Liver (tissue), 9 donors: ENCODE measurements around the gene SLC29A3. TPM values are rescaled to one million over a fixed set of nuclear protein-coding genes. Genes with fewer than 3 reads are reported as not detected.

ENCODE experiments used
- DNase-seq: peaks from one replicate; pipeline ENCODE4 v3.0.0-alpha.2; 2017; ENCODE audit warnings: low spot score
- H3K27ac ChIP-seq, 2 donors: one replicate each; pipeline ENCODE4 v1.7.0; 2013; ENCODE audit warnings: inconsistent platforms in 2 of 2, low read length in 2 of 2, control low read depth in 1 of 2, low read depth in 1 of 2, mild to moderate bottlenecking in 1 of 2
- H3K27me3 ChIP-seq, 4 donors: one replicate each; pipeline versions ENCODE4 v1.6.1 to v1.7.0; 2013; ENCODE audit warnings: low read length in 3 of 4, inconsistent platforms in 1 of 4, mild to moderate bottlenecking in 1 of 4, moderate library complexity in 1 of 4; ENCODE audit not compliant: control insufficient read depth in 4 of 4, insufficient read depth in 4 of 4
- H3K36me3 ChIP-seq, 4 donors: one replicate each; pipeline versions ENCODE4 v1.6.1 to v1.7.0; 2013; ENCODE audit warnings: low read length in 3 of 4, mild to moderate bottlenecking in 3 of 4, low read depth in 1 of 4, moderate library complexity in 1 of 4; ENCODE audit not compliant: control insufficient read depth in 4 of 4, insufficient read depth in 3 of 4
- H3K4me1 ChIP-seq, 4 donors: one replicate each; pipeline versions ENCODE4 v1.6.1 to v1.7.0; 2013; ENCODE audit warnings: low read length in 3 of 4, mild to moderate bottlenecking in 3 of 4, moderate library complexity in 1 of 4; ENCODE audit not compliant: control insufficient read depth in 4 of 4, insufficient read depth in 4 of 4
- H3K4me3 ChIP-seq, 3 donors: one replicate each; pipeline versions ENCODE4 v1.6.1 to v1.7.0; 2013; ENCODE audit warnings: low read length in 3 of 3, control low read depth in 1 of 3, low read depth in 1 of 3, mild to moderate bottlenecking in 1 of 3
- H3K9ac ChIP-seq, 2 donors: one replicate each; pipeline ENCODE4 v1.7.0; 2013; ENCODE audit warnings: low read length in 2 of 2, mild to moderate bottlenecking in 2 of 2, moderate library complexity in 2 of 2, control low read depth in 1 of 2, low read depth in 1 of 2
- H3K9me3 ChIP-seq, 4 donors: one replicate each; pipeline versions ENCODE4 v1.6.1 to v1.7.0; 2013; ENCODE audit warnings: low read length in 3 of 4; ENCODE audit not compliant: control insufficient read depth in 4 of 4
- EGR1 ChIP-seq, 2 donors: IDR thresholded peaks; 2 replicates each; pipeline ENCODE4 v1.6.1; 2016 to 2018; ENCODE audit warnings: antibody characterized with exemption in 2 of 2, low read depth in 2 of 2
- FOXA1 ChIP-seq: IDR thresholded peaks from 2 replicates; pipeline ENCODE4 v1.6.1; 2016; ENCODE audit warnings: antibody characterized with exemption
- FOXA2 ChIP-seq: IDR thresholded peaks from 2 replicates; pipeline ENCODE4 v1.6.1; 2016; ENCODE audit warnings: antibody characterized with exemption
- GABPA ChIP-seq, 2 donors: IDR thresholded peaks in 1 of 2; conservative IDR thresholded peaks in 1 of 2; 2 replicates each; pipeline ENCODE4 v1.6.1; 2016; ENCODE audit warnings: antibody characterized with exemption in 2 of 2, mild to moderate bottlenecking in 1 of 2, moderate library complexity in 1 of 2
- HNF4A ChIP-seq, 2 donors: conservative IDR thresholded peaks; 2 replicates each; pipeline ENCODE4 v1.6.1; 2016; ENCODE audit warnings: antibody characterized with exemption in 2 of 2, mild to moderate bottlenecking in 2 of 2
- HNF4G ChIP-seq: IDR thresholded peaks from 2 replicates; pipeline ENCODE4 v1.6.1; 2016; ENCODE audit warnings: antibody characterized with exemption
- JUND ChIP-seq, 2 donors: IDR thresholded peaks; 2 replicates each; pipeline ENCODE4 v1.6.1; 2016; ENCODE audit warnings: antibody characterized with exemption in 2 of 2
- NR2F2 ChIP-seq: IDR thresholded peaks from 2 replicates; pipeline ENCODE4 v1.6.1; 2016; ENCODE audit warnings: antibody characterized with exemption
- RAD21 ChIP-seq, 2 donors: IDR thresholded peaks; 2 replicates each; pipeline ENCODE4 v1.6.1; 2016; ENCODE audit warnings: antibody characterized with exemption in 2 of 2, mild to moderate bottlenecking in 2 of 2
- RXRA ChIP-seq, 2 donors: IDR thresholded peaks; 2 replicates each; pipeline ENCODE4 v1.6.1; 2017 to 2018; ENCODE audit warnings: antibody characterized with exemption in 2 of 2, mild to moderate bottlenecking in 1 of 2
- SP1 ChIP-seq: IDR thresholded peaks from 2 replicates; pipeline ENCODE4 v1.6.1; 2018; ENCODE audit warnings: antibody characterized with exemption, mild to moderate bottlenecking
- TAF1 ChIP-seq: conservative IDR thresholded peaks from 2 replicates; pipeline ENCODE4 v1.6.1; 2016; ENCODE audit warnings: antibody characterized with exemption, mild to moderate bottlenecking
- YY1 ChIP-seq: IDR thresholded peaks from 2 replicates; pipeline ENCODE4 v1.6.1; 2016; ENCODE audit warnings: antibody characterized with exemption, mild to moderate bottlenecking
- WGBS: extraction: QIAGEN DNeasy Blood & Tissue Kit; methylation state at CpG from one replicate; pipeline ENCODE4 v1.1.7; 2013; 5-methylcytosine and 5-hydroxymethylcytosine counted together
- polyA plus RNA-seq, 2 donors: library from polyadenylated mRNA; stranded (reverse) in 1 of 2; unstranded in 1 of 2; fragments of 200-250 nt in 1 of 2; fragments of >200 nt in 1 of 2; fragmentation: Nextera tagmentation in 1 of 2; extraction: Ambion mirVana in 1 of 2; gene quantifications; one replicate each; pipeline versions ENCODE4 v1.2.1 to v1.2.3, GENCODE V29; 2013 to 2015
- total RNA-seq, 2 donors: library from RNA; depleted of rRNA; stranded (reverse); fragments of >200 nt; gene quantifications; one replicate each; pipeline ENCODE4 v1.2.3, GENCODE V29; 2014
- TF ChIP-seq, protein P1 (sequence below): IDR thresholded peaks from 2 replicates; pipeline ENCODE4 v1.6.1; 2016; ENCODE audit warnings: antibody characterized with exemption
- TF ChIP-seq, protein P2 (sequence below): IDR thresholded peaks from 2 replicates; pipeline ENCODE4 v1.6.1; 2016; ENCODE audit warnings: antibody characterized with exemption
- TF ChIP-seq, protein P3 (sequence below): fragments of 150-350 bp; IDR thresholded peaks from 2 replicates; pipeline ENCODE4 v1.5.1; 2017; ENCODE audit warnings: improper control_type of control experiment, low read depth, low read length; ENCODE audit not compliant: missing input control
- TF ChIP-seq, protein P4 (sequence below): IDR thresholded peaks from 2 replicates; pipeline ENCODE4 v1.6.1; 2016; ENCODE audit warnings: antibody characterized with exemption, mild to moderate bottlenecking
- TF ChIP-seq, protein P5 (sequence below): IDR thresholded peaks from 2 replicates; pipeline ENCODE4 v1.6.1; 2016; ENCODE audit warnings: antibody characterized with exemption
- donor health status: healthy.
- donor health status: healthy.
- donor health status: healthy.
- donor health status: healthy.
- donor health status: healthy.

SLC29A3 gene
- total and polyA plus RNA-seq, 4 donors: 3.1 to 11.9 (median 5.3) TPM

DNA sequence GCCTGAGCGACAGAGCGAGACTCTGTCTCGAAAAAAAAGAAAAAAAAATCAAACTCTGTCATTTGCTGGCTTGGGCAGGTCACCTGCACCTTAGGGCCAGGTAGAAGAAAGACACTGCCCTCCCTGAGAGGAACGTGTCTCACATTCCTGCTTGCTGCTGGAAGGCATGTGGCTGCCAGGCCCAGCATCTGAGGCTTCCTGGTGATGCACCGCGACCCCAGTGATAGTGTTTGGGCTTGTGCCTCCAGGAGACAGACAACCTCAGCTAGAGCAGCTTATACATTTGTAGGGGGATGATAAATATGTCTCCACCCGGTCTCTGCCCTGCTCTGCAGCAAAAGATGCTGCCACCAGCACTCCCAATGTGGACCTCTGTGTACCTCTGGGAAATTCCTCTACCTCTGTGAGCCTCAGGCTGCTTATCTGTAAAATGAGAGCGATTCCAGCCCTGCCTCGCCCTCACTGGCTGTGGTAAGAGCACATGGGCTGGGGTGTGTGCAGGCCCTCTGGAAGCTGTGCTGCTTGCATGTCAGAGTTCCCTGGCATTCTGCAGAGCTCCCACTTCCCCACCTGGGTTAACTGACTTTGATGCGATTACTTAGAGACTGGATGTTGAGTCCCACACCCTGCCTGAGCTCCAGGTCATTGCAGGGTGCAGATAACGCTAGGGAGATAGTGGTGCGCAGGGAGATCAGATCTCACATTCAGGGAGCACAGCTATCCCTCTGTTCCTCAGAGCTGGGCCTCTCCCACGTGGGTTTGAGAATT, 19.9 kb downstream of the SLC29A3 start:
- no peaks in the 10 kb centered on the region for H3K36me3 ChIP-seq
- no peaks in the 10 kb centered on the region for H3K9me3 ChIP-seq
- peaks cover 40 to 79% (median 64%) of the 10 kb centered on the region in 4 donors for H3K4me1 ChIP-seq
- WGBS: 90% methylated on average over 13 of the region's 13 CpGs
- TF ChIP-seq, protein P1, sequence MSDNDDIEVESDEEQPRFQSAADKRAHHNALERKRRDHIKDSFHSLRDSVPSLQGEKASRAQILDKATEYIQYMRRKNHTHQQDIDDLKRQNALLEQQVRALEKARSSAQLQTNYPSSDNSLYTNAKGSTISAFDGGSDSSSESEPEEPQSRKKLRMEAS: no peak
- TF ChIP-seq, protein P2, sequence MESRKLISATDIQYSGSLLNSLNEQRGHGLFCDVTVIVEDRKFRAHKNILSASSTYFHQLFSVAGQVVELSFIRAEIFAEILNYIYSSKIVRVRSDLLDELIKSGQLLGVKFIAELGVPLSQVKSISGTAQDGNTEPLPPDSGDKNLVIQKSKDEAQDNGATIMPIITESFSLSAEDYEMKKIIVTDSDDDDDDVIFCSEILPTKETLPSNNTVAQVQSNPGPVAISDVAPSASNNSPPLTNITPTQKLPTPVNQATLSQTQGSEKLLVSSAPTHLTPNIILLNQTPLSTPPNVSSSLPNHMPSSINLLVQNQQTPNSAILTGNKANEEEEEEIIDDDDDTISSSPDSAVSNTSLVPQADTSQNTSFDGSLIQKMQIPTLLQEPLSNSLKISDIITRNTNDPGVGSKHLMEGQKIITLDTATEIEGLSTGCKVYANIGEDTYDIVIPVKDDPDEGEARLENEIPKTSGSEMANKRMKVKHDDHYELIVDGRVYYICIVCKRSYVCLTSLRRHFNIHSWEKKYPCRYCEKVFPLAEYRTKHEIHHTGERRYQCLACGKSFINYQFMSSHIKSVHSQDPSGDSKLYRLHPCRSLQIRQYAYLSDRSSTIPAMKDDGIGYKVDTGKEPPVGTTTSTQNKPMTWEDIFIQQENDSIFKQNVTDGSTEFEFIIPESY: no peak
- TF ChIP-seq NR2F2 (no peak), RXRA (IDR thresholded peaks at IDR 0.05) (no peak), YY1 (no peak), RAD21 (IDR thresholded peaks at IDR 0.05) (no peak), TAF1 (no peak), EGR1 (IDR thresholded peaks at IDR 0.05; ENCODE audit: low read depth in 2 of 2) (no peak), GABPA (IDR thresholded peaks at IDR 0.05 in 1 of 2, conservative IDR thresholded peaks at IDR 0.05 in 1 of 2) (no peak), HNF4A (conservative IDR thresholded peaks at IDR 0.05) (no peak), FOXA2 (no peak), JUND (IDR thresholded peaks at IDR 0.05) (no peak), SP1 (no peak), HNF4G (no peak), FOXA1 (no peak)
- TF ChIP-seq, protein P3, sequence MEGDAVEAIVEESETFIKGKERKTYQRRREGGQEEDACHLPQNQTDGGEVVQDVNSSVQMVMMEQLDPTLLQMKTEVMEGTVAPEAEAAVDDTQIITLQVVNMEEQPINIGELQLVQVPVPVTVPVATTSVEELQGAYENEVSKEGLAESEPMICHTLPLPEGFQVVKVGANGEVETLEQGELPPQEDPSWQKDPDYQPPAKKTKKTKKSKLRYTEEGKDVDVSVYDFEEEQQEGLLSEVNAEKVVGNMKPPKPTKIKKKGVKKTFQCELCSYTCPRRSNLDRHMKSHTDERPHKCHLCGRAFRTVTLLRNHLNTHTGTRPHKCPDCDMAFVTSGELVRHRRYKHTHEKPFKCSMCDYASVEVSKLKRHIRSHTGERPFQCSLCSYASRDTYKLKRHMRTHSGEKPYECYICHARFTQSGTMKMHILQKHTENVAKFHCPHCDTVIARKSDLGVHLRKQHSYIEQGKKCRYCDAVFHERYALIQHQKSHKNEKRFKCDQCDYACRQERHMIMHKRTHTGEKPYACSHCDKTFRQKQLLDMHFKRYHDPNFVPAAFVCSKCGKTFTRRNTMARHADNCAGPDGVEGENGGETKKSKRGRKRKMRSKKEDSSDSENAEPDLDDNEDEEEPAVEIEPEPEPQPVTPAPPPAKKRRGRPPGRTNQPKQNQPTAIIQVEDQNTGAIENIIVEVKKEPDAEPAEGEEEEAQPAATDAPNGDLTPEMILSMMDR: no peak
- TF ChIP-seq, protein P4, sequence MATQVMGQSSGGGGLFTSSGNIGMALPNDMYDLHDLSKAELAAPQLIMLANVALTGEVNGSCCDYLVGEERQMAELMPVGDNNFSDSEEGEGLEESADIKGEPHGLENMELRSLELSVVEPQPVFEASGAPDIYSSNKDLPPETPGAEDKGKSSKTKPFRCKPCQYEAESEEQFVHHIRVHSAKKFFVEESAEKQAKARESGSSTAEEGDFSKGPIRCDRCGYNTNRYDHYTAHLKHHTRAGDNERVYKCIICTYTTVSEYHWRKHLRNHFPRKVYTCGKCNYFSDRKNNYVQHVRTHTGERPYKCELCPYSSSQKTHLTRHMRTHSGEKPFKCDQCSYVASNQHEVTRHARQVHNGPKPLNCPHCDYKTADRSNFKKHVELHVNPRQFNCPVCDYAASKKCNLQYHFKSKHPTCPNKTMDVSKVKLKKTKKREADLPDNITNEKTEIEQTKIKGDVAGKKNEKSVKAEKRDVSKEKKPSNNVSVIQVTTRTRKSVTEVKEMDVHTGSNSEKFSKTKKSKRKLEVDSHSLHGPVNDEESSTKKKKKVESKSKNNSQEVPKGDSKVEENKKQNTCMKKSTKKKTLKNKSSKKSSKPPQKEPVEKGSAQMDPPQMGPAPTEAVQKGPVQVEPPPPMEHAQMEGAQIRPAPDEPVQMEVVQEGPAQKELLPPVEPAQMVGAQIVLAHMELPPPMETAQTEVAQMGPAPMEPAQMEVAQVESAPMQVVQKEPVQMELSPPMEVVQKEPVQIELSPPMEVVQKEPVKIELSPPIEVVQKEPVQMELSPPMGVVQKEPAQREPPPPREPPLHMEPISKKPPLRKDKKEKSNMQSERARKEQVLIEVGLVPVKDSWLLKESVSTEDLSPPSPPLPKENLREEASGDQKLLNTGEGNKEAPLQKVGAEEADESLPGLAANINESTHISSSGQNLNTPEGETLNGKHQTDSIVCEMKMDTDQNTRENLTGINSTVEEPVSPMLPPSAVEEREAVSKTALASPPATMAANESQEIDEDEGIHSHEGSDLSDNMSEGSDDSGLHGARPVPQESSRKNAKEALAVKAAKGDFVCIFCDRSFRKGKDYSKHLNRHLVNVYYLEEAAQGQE: no peak
- TF ChIP-seq, protein P5, sequence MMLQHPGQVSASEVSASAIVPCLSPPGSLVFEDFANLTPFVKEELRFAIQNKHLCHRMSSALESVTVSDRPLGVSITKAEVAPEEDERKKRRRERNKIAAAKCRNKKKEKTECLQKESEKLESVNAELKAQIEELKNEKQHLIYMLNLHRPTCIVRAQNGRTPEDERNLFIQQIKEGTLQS: no peak
- H3K27me3 ChIP-seq: no peaks in the 10 kb centered on the region
- no peak overlapping the region for H3K9ac ChIP-seq
- H3K27ac ChIP-seq: no peak overlapping the region
- DNase-seq: no peak
- no peak overlapping the region for H3K4me3 ChIP-seq
